ENCODE results near the gene LYZL6.

Gene LYZL6

DNA sequence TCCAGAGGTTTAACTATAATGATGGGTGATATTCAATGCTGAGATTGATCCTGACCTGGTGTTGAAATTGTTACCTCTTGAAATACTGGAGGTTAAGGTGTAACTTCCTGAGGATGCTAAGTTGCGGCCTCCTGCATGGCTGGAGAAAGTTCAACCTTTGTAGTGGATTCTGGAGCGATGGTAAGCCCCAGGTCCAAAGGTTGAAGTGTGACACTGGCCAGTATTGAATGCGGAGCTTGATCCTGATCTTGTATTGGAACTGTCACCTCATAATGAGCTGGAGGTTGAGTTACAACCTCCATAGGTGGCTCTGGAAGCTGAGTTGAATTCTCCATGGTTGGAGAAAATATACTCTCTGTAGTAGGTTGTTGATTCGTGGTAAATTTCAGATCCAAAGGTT is 29.9 kb downstream of the LYZL6 start:
- H3K4me2 ChIP-seq (ENCODE audit: insufficient read depth, low read length): no peak overlapping the region
- no peak for DNase-seq

DNA sequence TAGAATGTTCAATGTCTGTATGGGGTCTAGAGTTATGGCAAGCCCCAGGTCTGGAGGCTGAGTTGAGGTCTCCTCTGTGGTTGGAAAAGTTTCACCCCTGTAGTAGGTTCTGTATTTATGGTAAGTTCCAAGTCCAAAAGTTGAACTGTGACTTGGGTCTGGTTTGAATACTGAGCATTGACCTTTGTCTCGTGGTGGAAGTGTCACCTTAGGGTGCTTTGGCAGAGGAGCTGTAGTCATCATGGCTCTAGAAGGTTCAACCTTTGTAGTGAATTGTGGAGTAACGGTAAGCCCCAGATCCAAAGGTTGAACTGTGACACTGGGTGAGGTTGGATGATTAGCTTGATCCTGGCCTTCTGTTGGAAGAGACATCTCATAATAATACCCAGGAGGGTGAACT is 30.6 kb downstream of the LYZL6 start:
- Histone ChIP-seq H2AFZ (ENCODE audit: low read depth, low read length) (no peak overlapping the region), H3K9ac (ENCODE audit: low read depth, low read length) (no peak overlapping the region), H3K27me3 (ENCODE audit: insufficient read depth, low read length, poor library complexity) (no peaks in the 10 kb centered on the region), H3K4me2 (ENCODE audit: insufficient read depth, low read length) (no peak overlapping the region), H3K4me3 (ENCODE audit: low read depth in 1 of 2, low read length in 2 of 2) (no peak overlapping the region), H3K9me3 (ENCODE audit: insufficient read depth, low read length, severe bottlenecking) (no peaks in the 10 kb centered on the region), H3K36me3 (ENCODE audit: insufficient read depth, low read length) (no peaks in the 10 kb centered on the region), H3K27ac (ENCODE audit: low read length) (no peak overlapping the region), H3K4me1 (ENCODE audit: insufficient read depth, low read length) (no peaks in the 10 kb centered on the region), H4K20me1 (ENCODE audit: insufficient read depth, low read length) (no peaks in the 10 kb centered on the region), H3K79me2 (ENCODE audit: insufficient read depth, low read length) (no peaks in the 10 kb centered on the region)
- no peak for TF ChIP-seq EZH2 (IDR thresholded peaks at IDR 0.05; ENCODE audit: borderline replicate concordance, low read depth, low read length, severe bottlenecking)
- TF ChIP-seq, protein P1, sequence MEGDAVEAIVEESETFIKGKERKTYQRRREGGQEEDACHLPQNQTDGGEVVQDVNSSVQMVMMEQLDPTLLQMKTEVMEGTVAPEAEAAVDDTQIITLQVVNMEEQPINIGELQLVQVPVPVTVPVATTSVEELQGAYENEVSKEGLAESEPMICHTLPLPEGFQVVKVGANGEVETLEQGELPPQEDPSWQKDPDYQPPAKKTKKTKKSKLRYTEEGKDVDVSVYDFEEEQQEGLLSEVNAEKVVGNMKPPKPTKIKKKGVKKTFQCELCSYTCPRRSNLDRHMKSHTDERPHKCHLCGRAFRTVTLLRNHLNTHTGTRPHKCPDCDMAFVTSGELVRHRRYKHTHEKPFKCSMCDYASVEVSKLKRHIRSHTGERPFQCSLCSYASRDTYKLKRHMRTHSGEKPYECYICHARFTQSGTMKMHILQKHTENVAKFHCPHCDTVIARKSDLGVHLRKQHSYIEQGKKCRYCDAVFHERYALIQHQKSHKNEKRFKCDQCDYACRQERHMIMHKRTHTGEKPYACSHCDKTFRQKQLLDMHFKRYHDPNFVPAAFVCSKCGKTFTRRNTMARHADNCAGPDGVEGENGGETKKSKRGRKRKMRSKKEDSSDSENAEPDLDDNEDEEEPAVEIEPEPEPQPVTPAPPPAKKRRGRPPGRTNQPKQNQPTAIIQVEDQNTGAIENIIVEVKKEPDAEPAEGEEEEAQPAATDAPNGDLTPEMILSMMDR (IDR thresholded peaks at IDR 0.05; ENCODE audit: borderline replicate concordance, extremely low read depth, low read length, poor library complexity, severe bottlenecking): no peak
- ATAC-seq (ENCODE audit: insufficient read depth, low read depth) (no peak), DNase-seq (no peak)

More for the DNA sequence above, 29.9 kb downstream of the LYZL6 start:
- no peak for ATAC-seq (ENCODE audit: insufficient read depth, low read depth)
- Histone ChIP-seq H2AFZ (ENCODE audit: low read depth, low read length) (no peak overlapping the region), H3K4me3 (ENCODE audit: low read depth in 1 of 2, low read length in 2 of 2) (no peak overlapping the region), H3K36me3 (ENCODE audit: insufficient read depth, low read length) (no peaks in the 10 kb centered on the region), H3K9me3 (ENCODE audit: insufficient read depth, low read length, severe bottlenecking) (no peaks in the 10 kb centered on the region), H3K79me2 (ENCODE audit: insufficient read depth, low read length) (no peaks in the 10 kb centered on the region), H3K27me3 (ENCODE audit: insufficient read depth, low read length, poor library complexity) (peaks cover under 1% of the 10 kb centered on the region), H3K9ac (ENCODE audit: low read depth, low read length) (no peak overlapping the region), H3K4me1 (ENCODE audit: insufficient read depth, low read length) (no peaks in the 10 kb centered on the region), H3K27ac (ENCODE audit: low read length) (no peak overlapping the region), H4K20me1 (ENCODE audit: insufficient read depth, low read length) (no peaks in the 10 kb centered on the region)
- no peak for TF ChIP-seq EZH2 (IDR thresholded peaks at IDR 0.05; ENCODE audit: borderline replicate concordance, low read depth, low read length, severe bottlenecking)
- TF ChIP-seq, protein P1 (IDR thresholded peaks at IDR 0.05; ENCODE audit: borderline replicate concordance, extremely low read depth, low read length, poor library complexity, severe bottlenecking): no peak

GRCh38 chr17:35912339-35912912 is 31.1 kb downstream of the LYZL6 start:
- Histone ChIP-seq H3K27ac (ENCODE audit: low read length) (no peak overlapping the region), H4K20me1 (ENCODE audit: insufficient read depth, low read length) (no peaks in the 10 kb centered on the region), H3K79me2 (ENCODE audit: insufficient read depth, low read length) (no peaks in the 10 kb centered on the region), H3K4me3 (ENCODE audit: low read depth in 1 of 2, low read length in 2 of 2) (no peak overlapping the region), H3K9ac (ENCODE audit: low read depth, low read length) (no peak overlapping the region), H3K4me2 (ENCODE audit: insufficient read depth, low read length) (no peak overlapping the region), H3K36me3 (ENCODE audit: insufficient read depth, low read length) (no peaks in the 10 kb centered on the region), H3K9me3 (ENCODE audit: insufficient read depth, low read length, severe bottlenecking) (no peaks in the 10 kb centered on the region), H2AFZ (ENCODE audit: low read depth, low read length) (no peak overlapping the region), H3K27me3 (ENCODE audit: insufficient read depth, low read length, poor library complexity) (no peaks in the 10 kb centered on the region), H3K4me1 (ENCODE audit: insufficient read depth, low read length) (no peaks in the 10 kb centered on the region)
- DNase-seq: no peak
- TF ChIP-seq, protein P1 (IDR thresholded peaks at IDR 0.05; ENCODE audit: borderline replicate concordance, extremely low read depth, low read length, poor library complexity, severe bottlenecking): no peak
- TF ChIP-seq EZH2 (IDR thresholded peaks at IDR 0.05; ENCODE audit: borderline replicate concordance, low read depth, low read length, severe bottlenecking): no peak
- no peak for ATAC-seq (ENCODE audit: insufficient read depth, low read depth)
